ENCODE measurements around the gene SERPINA10. TPM values are rescaled to one million over a fixed set of nuclear protein-coding genes. Genes with fewer than 3 reads are reported as not detected.

SERPINA10 gene
- total and polyA plus RNA-seq, 2 experiments from 2014 or later: 0.11 TPM; not detected in 1

- Mint-ChIP-seq H3K27me3 (ENCODE audit: insufficient read depth, low read depth, poor library complexity) (peaks cover 6% of the 10 kb centered on the region), H3K27ac (no peak overlapping the region), H3K36me3 (ENCODE audit: low read depth) (no peaks in the 10 kb centered on the region), H3K4me1 (peaks cover 7% of the 10 kb centered on the region; the same call in 2 of the 3 replicates), H3K9me3 (no peaks in the 10 kb centered on the region), H3K4me3 (no peak overlapping the region)
- H3K27me3 ChIP-seq (ENCODE audit: insufficient read depth): no peaks in the 10 kb centered on the region
- H3K79me2 ChIP-seq (replicated peaks; ENCODE audit: insufficient read depth): no peaks in the 10 kb centered on the region
- ATAC-seq (no peak), DNase-seq (ENCODE audit: low spot score) (no peak)
- no peak overlapping the region for H2AFZ ChIP-seq
- TF ChIP-seq ZNF331 (CRISPR knock-in tag; IDR thresholded peaks at IDR 0.05; ENCODE audit: low read depth) (no peak), CREB1 (CRISPR knock-in tag; IDR thresholded peaks at IDR 0.05; ENCODE audit: low read depth) (no peak), ZNF114 (CRISPR knock-in tag; IDR thresholded peaks at IDR 0.05) (no peak), CTCF (conservative IDR thresholded peaks at IDR 0.05; ENCODE audit: low read depth in 2 of 2) (no peak), REST (IDR thresholded peaks at IDR 0.05; ENCODE audit: unreplicated experiment) (no peak), NANOG (IDR thresholded peaks at IDR 0.05; ENCODE audit: borderline replicate concordance) (no peak), ZNF462 (CRISPR knock-in tag; IDR thresholded peaks at IDR 0.05) (no peak), JUNB (IDR thresholded peaks at IDR 0.05; ENCODE audit: unreplicated experiment) (no peak), EZH2phosphoT487 (IDR thresholded peaks at IDR 0.05; ENCODE audit: unreplicated experiment) (no peak), EZH2 (IDR thresholded peaks at IDR 0.05; ENCODE audit: low read depth, unreplicated experiment) (no peak), STAT1 (IDR thresholded peaks at IDR 0.05; ENCODE audit: unreplicated experiment) (no peak)
- H4K20me1 ChIP-seq (replicated peaks; ENCODE audit: insufficient read depth): no peaks in the 10 kb centered on the region
- no peak overlapping the region for H3K27ac ChIP-seq (ENCODE audit: low read depth)
- H3K36me3 ChIP-seq (ENCODE audit: insufficient read depth): no peaks in the 10 kb centered on the region
- H3K4me1 ChIP-seq (ENCODE audit: insufficient read depth): no peaks in the 10 kb centered on the region; the same call in 1 of the 2 replicates
- H3F3A ChIP-seq (replicated peaks; ENCODE audit: low read depth): no peaks in the 10 kb centered on the region
- no peak overlapping the region for H3K4me3 ChIP-seq
- H3K9me2 ChIP-seq (ENCODE audit: insufficient read depth): 0 out of 2 replicates have a peak, but pooled peaks cover 7% of the 10 kb centered on the region
- H3K4me2 ChIP-seq: no peak overlapping the region
These were observed 7.9 kb downstream of the SERPINA10 start for GRCh38 chr14:94285158-94285557.

Measured in GM23338 (cell line).